GM19328 (cell line): ENCODE data around the gene CYLD.

Source experiments
- ATAC-seq: cut with Tn5 transposase; IDR thresholded peaks from one replicate; pipeline ENCODE4 v1.9.1; 2021; ENCODE audit warnings: mild to moderate bottlenecking, moderate library complexity; ENCODE audit not compliant: unreplicated experiment

Gene CYLD

DNA sequence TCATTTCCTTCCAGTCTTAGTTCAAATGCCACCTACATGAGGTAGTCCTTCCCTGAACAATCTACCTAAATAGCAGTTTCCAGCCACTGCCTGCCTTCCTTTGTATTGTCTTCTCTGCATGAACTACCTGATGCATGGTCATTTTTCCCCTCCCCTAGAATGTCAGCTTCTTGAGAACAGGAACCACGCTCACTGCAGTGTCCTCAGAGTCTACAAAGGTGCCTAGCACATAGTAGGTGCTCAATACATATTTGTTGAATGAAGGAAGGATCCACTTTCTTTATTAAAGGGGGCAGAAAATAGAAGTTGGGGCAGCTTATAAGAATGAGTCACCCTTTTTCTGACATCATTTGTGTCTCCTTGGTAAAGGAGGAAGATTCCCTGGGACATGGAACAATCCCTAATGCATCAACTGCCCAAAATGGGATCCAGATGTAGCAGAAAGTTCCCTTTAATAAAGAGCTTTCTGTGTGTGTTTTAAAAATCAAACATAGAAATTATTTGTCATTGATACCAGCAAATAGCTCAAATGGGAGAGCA is 4.4 kb upstream of the CYLD start:
- ATAC-seq: no peak

DNA sequence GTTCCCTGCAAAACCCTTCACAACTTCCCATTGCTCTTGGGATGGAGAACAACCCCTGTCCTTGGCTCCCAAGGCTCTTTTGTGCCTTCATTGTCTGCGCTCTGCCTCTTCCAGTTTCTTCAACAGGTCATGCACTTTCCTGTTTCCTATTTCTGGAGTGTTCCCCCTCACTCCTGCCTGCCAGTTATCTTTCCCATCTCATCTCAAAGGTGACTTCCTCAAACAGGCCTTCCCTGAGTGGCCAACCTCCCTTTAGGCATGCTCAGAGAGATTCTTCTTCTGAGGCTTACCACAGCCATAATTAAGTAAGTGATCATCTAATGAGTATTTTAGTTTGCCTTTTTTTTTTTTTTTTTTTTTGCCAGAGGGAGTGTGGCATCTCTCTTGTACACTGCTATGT is 2.9 kb upstream of the CYLD start:
- ATAC-seq: no peak

DNA sequence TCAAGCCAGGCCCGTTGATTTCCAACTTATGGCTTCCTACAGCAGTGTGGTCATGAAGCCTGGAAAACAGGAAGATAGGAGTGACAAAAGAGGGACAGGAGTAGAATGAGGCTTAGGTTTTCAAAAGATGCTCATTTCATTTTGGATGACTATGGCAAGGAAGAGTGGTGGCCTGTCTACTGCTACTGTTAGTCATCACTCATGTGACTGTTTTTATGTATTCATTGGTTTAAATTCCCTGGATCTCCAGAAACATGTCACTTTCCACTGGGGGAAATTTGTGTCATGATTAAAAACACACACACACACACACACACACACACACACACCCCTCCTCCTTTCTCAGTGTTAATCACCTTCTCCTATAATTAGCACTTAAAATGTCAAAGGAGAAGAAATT is 1.1 kb upstream of the CYLD start:
- ATAC-seq: no peak

DNA sequence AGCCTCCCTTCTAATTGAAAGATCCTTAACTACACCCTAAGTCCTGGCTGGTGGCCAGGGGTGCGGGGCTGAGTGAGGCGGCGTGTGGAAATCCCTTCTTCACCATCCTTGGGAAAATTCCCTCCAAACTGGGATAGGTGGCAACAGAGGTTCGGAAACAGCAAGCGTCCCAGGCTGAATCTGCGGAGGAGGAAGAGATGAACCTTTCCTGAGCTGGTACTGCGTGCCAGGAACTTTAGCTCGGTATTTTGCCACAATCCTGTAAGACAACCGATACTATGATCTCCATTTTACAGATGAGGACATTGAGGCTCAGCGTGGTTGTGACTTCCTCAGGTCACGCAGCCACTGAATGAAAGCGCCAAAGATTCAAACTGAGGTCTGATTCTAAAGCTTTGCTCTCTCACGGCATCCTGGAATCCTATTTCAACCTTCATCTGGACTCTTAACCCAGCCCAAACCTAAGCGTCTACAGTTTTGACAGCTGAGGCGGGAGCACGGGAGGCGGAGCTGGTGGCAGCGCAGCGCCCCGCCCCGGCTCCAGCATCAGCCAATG is 583 bp upstream of the CYLD start:
- ATAC-seq: peak; percentile 1

DNA sequence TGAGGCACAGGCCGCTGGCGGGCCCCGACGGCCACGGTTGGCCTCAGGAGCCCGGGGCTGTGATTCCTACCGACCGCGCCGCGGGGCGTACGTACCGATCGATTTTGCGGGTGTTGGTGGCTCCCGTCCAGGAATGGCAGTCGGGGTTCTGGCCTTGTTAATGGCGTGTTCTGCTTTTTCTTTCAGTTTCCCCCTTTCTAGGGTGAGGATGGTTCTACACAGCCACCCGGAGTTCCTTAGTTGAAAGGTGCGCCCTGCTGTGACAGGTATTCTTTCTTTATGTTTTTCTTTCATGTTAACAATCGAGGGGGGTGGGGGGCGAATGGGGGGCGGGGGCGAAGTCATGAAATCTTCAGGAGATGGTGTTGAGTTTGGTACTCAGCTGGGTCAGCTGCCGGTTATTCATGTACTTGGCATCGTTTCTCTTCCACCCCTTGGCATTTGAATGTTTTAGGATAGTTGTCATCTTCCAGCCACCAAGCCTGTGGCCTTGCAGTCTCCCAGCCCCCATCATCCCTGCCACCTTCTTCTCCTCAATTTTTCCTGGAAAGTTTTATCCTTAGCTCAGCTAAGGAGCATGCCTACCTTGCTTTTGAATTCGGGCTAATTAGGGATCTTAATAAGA is 802 bp downstream of the CYLD start:
- ATAC-seq: no peak

DNA sequence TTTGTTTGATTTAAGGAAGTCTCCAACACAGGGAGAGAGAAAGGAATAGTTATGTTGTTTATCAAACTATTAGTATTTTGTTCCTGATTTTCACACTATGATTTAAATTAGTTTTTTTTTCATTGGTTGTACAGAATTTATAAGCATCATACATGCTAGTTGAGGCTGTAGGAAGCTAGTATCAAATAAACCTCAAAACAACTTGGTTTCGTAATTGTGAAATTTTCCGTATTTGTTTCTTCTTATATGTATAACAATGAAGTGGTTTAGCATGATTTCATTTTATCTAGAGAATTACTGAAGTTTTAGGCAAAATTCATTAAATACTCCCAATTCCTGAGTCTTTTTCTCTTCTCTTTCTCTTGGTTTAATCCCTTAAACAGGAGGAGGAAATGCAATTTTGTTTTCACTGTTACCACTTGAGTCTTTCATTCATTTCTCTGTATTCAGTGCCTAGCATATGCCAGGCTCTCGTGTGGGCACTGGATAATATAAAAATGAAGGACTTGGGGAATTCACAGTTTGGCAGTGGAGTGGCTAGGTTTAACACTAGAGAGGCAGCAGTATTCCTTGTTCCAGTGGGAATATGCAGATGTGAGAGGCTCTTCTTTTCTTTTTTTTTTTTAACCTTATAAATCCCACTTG is 1.8 kb downstream of the CYLD start:
- no peak for ATAC-seq

DNA sequence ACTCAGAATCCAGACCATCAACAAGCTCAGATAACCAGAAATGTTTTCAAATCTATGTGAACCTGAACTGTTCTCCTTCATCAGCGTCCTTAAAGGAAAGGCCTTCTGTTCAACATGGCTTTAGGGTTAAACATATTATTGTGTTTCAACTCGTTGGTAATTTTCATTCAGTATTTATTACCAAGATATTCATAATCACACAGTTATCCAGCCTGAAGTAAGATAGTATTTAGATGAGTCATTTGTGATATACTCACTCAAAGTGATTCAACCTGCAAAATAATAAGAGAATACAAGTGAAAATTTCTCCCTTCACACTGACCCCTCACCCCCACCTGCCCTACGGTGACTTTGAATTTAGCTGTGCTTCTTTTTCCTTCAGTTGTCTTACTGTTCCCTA is 3.0 kb downstream of the CYLD start:
- no peak for ATAC-seq

DNA sequence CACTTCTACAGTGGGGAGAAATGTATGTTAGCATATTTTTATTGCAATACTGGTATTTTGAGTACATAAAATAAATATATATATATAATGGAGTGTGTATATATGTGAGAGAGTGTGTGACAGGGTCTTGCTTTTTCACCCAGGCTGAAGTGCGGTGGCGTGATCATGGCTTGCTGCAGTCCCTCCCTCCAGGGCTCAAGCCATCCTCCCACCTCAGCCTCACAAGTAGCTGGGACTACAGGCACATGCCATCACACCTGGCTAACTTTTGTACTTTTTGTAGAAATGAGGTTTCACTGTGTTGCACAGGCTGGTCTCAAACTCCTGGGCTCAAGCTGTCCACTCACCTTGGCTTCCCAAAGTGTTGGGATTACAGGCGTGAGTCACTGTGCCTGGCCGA is 4.1 kb downstream of the CYLD start:
- no peak for ATAC-seq

DNA sequence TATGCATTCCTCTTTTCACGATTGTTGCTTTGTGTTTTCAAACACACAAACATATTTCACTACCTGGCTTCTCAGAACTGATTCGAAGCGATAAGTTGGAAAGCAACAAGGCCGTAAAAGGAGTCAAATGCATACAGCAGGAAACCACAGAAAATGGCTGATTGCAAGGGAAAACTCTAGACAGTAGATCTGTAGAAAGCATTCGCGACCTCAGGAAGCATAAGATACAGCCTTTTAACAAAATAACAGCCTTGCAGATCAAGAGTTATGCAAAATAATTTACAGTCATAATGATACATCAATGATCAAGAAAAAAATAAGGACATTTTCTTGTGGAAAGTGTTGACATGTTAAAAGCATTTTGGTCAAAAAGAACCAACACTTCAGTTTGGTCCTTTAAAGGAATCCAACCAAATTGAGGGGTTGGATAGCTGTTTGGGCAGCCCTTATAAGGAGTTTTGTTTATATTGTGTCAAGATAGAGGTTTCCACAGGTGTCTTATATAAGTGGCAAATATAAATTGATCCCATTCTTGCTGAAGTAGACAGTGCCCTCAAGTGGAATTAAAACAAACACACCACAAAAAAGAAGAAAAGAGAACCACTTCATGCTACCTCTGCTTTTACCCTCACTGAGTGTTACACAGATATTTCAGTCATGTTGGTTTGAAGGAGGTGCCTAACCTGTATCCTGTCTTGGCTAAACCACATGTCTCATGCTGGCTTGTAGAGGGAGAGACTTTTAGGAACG is 5.5 kb downstream of the CYLD start:
- no peak for ATAC-seq

DNA sequence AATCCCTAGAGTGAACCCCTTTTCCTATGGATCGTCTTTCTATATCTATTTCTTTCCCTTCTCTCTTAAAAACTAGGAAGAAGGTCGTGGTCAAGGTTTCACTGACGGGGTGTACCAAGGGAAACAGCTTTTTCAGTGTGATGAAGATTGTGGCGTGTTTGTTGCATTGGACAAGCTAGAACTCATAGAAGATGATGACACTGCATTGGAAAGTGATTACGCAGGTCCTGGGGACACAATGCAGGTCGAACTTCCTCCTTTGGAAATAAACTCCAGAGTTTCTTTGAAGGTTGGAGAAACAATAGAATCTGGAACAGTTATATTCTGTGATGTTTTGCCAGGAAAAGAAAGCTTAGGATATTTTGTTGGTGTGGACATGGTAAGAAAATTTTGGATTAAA is 9.6 kb downstream of the CYLD start:
- ATAC-seq: no peak

DNA sequence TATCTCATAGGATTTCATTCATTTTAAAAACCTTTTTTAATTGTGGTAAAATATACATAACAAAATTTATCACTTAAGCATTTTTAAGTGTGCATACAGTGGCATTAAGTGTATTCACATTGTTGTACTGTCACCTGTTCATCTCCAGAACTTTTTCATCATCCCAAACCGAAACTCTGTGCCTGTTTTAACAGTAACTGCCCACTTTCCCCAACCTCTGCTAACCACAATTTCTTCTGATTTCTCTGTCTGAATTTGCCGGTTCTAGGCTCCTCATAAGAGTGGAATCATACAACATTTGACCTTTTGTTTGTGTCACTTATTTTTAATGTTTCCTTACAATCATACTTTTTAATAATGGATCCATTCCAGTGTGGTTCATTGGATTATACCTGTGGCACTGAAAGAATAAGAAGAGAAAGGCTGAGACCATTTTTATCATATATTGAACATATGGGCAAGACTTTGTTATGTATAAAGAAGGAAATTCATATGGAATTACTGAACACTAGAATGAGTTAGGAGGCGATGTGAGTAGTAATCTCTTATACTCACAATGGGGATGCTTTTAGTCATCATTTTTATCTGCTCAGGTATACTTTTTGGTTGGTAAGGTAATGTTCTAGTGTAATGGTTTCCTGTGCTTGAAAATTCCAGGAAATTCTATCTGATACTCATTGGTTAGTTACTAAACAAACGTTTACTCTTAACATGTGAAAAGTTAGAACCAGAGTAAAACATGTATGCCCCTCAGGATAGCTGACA is 10.8 kb downstream of the CYLD start:
- ATAC-seq: no peak

DNA sequence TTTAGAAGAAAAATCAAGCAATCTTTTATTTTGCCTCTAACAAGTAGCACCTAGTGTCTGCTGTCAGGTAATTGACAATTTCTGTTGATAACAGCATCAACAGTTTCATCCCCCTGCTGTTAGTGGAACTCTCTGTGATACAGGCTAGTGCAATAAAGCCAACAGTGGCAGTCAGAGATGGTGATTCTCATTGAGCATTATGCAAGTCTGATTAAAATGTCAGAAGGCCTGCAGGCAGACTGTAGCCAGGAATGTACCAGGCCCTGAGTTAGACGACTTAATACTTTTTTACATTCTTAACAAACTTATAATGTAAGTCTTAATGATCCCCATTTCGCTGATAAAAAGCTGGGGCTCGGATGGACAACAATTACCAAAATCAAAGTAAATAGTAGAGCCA is 14.6 kb downstream of the CYLD start:
- ATAC-seq: no peak

DNA sequence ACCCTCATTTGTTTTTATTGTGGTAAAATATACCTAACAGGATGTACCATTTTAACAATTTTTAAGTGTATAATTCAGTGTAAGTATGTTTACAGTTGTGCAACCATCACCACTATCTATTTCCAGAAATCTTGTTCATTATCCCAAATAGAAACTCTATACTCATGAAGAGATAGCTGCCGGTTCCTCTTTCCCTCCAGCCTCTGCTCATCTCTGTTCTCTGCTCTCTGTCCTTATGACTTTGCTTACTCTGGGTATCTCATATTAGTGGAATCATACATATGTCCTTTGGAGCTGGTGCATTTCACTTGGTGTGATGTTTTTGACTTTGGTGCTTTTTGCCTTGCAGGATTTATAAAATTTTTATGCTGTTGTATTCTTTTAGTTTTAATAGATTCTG is 19.4 kb downstream of the CYLD start:
- ATAC-seq: no peak

DNA sequence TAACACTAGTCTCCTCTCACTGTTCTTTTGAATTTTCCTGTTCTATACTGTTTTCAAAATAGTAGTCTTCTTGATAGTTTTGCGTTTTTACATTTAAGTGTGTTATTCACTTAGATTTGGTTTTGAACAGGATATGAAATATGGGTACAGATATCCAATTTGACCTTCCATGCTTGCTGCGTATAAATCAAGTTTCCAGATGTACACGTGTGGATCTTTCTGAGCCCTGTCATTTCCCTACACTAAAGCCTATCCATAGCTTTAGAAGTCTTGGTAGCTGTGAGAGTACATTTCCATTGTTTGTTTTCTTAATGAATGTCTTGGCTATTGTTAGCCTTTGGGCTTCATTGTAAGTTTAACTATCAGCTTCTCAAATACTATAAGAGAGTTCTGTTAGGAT is 20.4 kb downstream of the CYLD start:
- no peak for ATAC-seq

DNA sequence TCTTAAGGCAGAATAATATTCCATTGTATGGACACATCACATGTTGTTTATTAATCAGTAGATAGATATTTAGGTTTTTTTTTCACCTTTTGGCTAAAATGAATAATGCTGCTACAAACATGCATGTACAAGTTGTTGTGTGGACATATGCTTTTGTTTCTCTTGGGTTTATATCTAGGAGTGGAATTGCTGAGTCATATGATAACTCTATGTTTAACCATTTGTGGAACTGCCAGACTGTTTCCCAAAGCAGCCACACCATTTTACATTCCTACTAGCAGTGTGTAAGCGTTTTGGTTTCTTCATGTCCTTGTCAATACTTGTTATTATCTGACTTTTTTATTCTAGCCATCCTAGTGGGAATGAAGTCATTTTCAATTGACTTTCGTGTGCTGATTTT is 21.3 kb downstream of the CYLD start:
- ATAC-seq: no peak

DNA sequence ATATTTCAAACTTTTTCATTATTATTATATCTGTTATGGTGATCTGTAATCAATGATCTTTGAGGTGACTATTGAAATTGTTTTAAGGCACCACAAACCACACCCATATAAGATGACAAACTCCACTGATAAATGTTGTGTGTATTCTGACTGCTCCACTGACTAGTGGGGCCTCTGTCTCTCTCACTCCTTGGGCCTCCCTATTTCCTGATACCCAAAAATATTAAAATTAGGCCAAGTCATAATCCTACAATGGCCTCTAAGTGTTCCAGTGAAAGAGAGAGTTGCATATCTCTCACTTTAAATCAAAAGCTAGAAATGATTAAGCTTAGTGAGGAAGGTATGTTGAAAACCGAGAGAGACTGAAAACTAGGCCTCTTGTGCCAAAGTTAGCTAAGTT is 23.4 kb downstream of the CYLD start:
- ATAC-seq: no peak

DNA sequence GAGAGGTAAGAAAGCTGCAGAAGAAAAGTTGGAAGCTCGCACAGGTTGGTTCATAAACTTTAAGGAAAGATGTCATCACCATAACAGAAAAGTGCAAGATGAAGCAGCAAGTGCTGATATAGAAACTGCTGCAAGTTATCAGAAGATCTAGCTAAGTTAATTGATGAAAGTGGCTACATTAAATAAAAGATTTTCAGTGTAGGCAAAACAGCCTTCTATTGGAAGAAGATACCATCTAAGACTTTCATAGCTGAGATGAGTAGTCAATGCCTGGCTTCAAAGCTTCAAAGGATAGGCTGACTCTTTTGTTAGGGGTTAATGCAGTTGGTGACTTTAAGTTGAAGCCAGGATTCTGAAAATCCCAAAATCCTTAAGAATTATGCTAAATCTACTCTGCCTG is 24.0 kb downstream of the CYLD start:
- ATAC-seq: no peak

DNA sequence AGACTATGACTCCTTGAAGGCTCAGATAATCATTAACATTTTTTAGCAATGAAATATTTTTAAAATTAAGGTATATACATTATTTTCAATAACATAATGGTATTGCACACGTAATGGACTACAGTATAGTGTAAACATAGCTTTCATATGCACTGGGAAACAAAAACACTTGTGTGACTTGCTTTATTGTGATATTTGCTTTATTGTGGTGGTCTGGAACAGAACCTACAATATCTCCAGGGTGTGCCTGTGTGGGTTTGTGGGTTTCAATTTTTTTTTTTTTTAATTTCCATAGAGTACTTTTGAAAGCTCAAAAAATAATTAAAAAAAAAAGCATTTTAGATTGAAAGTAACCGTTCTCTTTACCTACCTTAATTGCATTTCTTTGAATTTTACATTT is 25.3 kb downstream of the CYLD start:
- no peak for ATAC-seq

DNA sequence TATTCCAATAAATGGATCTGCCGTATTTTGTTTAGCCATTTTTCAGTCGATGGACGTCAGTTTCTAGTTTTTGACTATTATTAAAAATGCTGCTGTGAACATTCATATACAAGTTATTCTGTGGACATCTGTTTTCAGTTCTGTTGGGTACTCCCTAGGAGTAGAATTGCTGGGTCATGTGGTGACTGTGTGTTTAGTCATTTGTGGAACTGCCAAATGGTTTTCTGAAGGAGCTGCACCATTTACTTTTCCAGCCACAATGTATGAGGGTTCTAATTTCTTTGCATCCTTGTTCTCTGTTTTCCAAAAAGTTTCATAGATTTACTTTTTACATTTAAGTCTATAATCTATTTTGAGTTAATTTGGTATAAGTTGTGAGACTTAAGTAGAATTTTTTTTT is 29.5 kb downstream of the CYLD start:
- ATAC-seq: no peak

DNA sequence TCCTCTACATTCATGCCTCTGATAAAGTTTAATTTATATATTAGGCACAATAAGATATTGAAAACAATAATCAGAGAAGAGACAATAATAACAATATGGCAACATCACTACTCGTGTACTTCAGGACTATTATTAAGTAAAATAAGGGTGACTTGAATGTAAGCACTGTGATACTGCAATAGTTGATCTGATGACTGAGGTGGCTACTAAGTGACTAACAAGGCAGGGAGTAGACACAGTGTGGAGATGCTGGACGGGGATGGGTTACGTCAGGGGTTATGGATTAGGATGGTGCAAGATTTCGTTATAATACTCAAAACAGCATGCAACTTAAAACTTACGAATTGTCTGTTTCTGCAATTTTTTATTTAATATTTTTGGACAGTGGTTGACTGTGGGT is 32.5 kb downstream of the CYLD start:
- no peak for ATAC-seq

DNA sequence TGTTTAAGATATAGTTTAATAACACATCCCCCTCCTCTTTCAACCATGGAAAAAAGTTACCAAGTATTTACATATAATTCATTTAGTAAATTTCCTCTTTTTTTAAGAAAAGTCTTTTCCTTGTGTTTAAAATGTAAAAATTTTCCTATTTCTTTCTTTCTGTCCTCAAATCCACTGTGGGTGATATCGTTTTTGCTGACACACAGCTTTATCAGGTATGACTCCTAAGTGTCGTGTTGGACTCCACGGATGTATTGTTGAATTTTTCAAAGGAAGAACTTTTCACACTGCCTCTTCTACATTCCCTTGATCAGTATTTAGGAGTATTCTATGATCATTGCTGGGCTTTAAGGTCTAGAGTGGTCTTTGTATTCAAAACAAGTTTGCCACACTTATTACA is 33.1 kb downstream of the CYLD start:
- no peak for ATAC-seq
